Measurements from ENCODE around the gene GAN. TPM values are rescaled to one million over a fixed set of nuclear protein-coding genes. Genes with fewer than 3 reads are reported as not detected.

The GAN gene
- total and polyA plus RNA-seq, 2 donors (not counting 1 experiment from before 2014, with no cell fraction given): 0.79 to 6.9 TPM

GRCh38 chr16:81367821-81368220, 53.1 kb downstream of the GAN start:
- DNase-seq: no peak
- Mint-ChIP-seq H3K27me3 (no peaks in the 10 kb centered on the region), H3K27ac (no peak overlapping the region), H3K4me1 (no peaks in the 10 kb centered on the region), H3K4me3 (no peak overlapping the region), H3K9me3 (ENCODE audit: insufficient read depth) (no peaks in the 10 kb centered on the region)
- Histone ChIP-seq H2AFZ (ENCODE audit: insufficient read depth, low read depth, low read length, poor library complexity, severe bottlenecking) (no peak overlapping the region), H3K27ac (ENCODE audit: low read length in 2 of 2) (no peak overlapping the region), H3K9me3 (ENCODE audit: control extremely low read depth in 1 of 3, control insufficient read depth in 2 of 3, insufficient read depth in 1 of 3, low read length in 2 of 3) (no peaks in the 10 kb centered on the region), H3K36me3 (replicated peaks in 1 of 2; ENCODE audit: control extremely low read depth in 1 of 2, control insufficient read depth in 1 of 2, extremely low read depth in 1 of 2, insufficient read depth in 2 of 2, low read length in 1 of 2) (peaks cover 4 to 11% of the 10 kb centered on the region in 2 experiments), H4K20me1 (ENCODE audit: control insufficient read depth, insufficient read depth, low read length, poor library complexity, severe bottlenecking) (no peaks in the 10 kb centered on the region), H3K4me2 (replicated peaks; ENCODE audit: low read depth, low read length, poor library complexity, severe bottlenecking) (no peak overlapping the region), H3K4me1 (ENCODE audit: control insufficient read depth in 2 of 2, insufficient read depth in 2 of 2, low read length in 2 of 2) (no peaks in the 10 kb centered on the region), H3K9ac (ENCODE audit: low read length) (no peak overlapping the region), H3K27me3 (replicated peaks in 1 of 4; ENCODE audit: control extremely low read depth in 1 of 4, control insufficient read depth in 3 of 4, insufficient read depth in 4 of 4, low read length in 3 of 4) (no peaks in the 10 kb centered on the region), H3K79me2 (ENCODE audit: control insufficient read depth, insufficient read depth, low read length) (no peaks in the 10 kb centered on the region), H3K4me3 (ENCODE audit: control extremely low read depth in 1 of 5, extremely low read depth in 1 of 5, insufficient read depth in 1 of 5, low read depth in 2 of 5, low read length in 4 of 5) (no peak overlapping the region)
- intact Hi-C loops (cut with micrococcal nuclease): loop anchor here (2.0 to 5.0 kb wide), 2 partner anchors 35 to 519 kb away; no protein-coding TSS in a partner anchor
- ChIA-PET CTCF (interaction anchor here (0.5 to 6.9 kb wide), 14 partner anchors 33 to 693 kb away, joined by 3 to 84 read pairs (median 4); no protein-coding TSS in a partner anchor), POLR2A (no interaction called here)
- TF ChIP-seq EZH2 (IDR thresholded peaks at IDR 0.05; ENCODE audit: borderline replicate concordance, insufficient read depth, low read depth, low read length, poor library complexity, severe bottlenecking): no peak
- no peak for TF ChIP-seq CTCF (IDR thresholded peaks at IDR 0.05)
- ATAC-seq (ENCODE audit: low read depth): no peak
- WGBS (ENCODE audit: insufficient coverage): no CpG with 5 or more reads among the region's 6 CpGs

DNA sequence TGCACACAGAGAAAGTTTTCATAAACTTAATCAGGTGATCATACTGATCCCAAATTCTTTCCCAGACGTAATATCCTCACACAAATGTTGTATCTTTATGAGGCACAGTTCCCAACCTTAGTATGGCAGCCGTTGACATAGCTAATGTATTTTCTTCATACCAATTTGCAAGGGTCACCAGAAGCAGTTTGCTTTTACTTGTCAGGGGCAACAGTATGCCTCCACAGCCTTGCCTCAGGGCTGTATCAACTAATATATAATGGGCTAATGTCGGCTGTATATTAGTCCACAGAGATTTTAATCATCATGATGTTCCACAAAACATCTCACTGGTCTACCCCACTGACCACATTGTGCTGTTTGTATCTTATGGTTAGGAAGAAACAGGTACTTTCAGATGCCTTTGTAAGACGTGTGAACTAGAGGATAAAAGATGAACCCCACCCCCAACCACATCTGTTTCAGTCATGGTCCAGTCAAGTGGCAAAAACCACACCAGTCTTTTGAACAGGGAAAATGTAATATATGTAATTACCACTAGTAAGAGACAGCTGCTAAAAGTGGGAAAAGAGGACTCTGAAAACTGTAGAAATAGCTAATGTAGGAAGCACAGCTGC, 55.2 kb downstream of the GAN start:
- H3K27ac Mint-ChIP-seq: no peak overlapping the region
- peaks cover 4% of the 10 kb centered on the region in 2 experiments for H3K36me3 ChIP-seq (replicated peaks in 1 of 2; ENCODE audit: control extremely low read depth in 1 of 2, control insufficient read depth in 1 of 2, extremely low read depth in 1 of 2, insufficient read depth in 2 of 2, low read length in 1 of 2)
- H3K9ac ChIP-seq (ENCODE audit: low read length): no peak overlapping the region
- no peak overlapping the region for H3K27ac ChIP-seq (ENCODE audit: low read length in 2 of 2)
- no peaks in the 10 kb centered on the region for H3K79me2 ChIP-seq (ENCODE audit: control insufficient read depth, insufficient read depth, low read length)
- H3K4me2 ChIP-seq (replicated peaks; ENCODE audit: low read depth, low read length, poor library complexity, severe bottlenecking): no peak overlapping the region
- no peaks in the 10 kb centered on the region for H3K4me1 Mint-ChIP-seq
- H2AFZ ChIP-seq (ENCODE audit: insufficient read depth, low read depth, low read length, poor library complexity, severe bottlenecking): no peak overlapping the region
- no peaks in the 10 kb centered on the region for H3K9me3 Mint-ChIP-seq (ENCODE audit: insufficient read depth)
- 100% methylated on average over 1 of the region's 4 CpGs for WGBS (ENCODE audit: insufficient coverage)
- CTCF ChIA-PET: interaction anchor here (0.9 to 3.5 kb wide), 3 partner anchors 34 to 352 kb away, joined by 3 to 21 read pairs (median 3); no protein-coding TSS in a partner anchor
- TF ChIP-seq CTCF (IDR thresholded peaks at IDR 0.05): no peak
- no peak for TF ChIP-seq EZH2 (IDR thresholded peaks at IDR 0.05; ENCODE audit: borderline replicate concordance, insufficient read depth, low read depth, low read length, poor library complexity, severe bottlenecking)
- H4K20me1 ChIP-seq (ENCODE audit: control insufficient read depth, insufficient read depth, low read length, poor library complexity, severe bottlenecking): no peaks in the 10 kb centered on the region
- H3K4me3 ChIP-seq (ENCODE audit: control extremely low read depth in 1 of 5, extremely low read depth in 1 of 5, insufficient read depth in 1 of 5, low read depth in 2 of 5, low read length in 4 of 5): no peak overlapping the region
- DNase-seq: no peak
- H3K9me3 ChIP-seq (ENCODE audit: control extremely low read depth in 1 of 3, control insufficient read depth in 2 of 3, insufficient read depth in 1 of 3, low read length in 2 of 3): no peaks in the 10 kb centered on the region
- H3K27me3 ChIP-seq (replicated peaks in 1 of 4; ENCODE audit: control extremely low read depth in 1 of 4, control insufficient read depth in 3 of 4, insufficient read depth in 4 of 4, low read length in 3 of 4): no peaks in the 10 kb centered on the region
- POLR2A ChIA-PET: no interaction called here
- no peak for ATAC-seq (ENCODE audit: low read depth)
- H3K27me3 Mint-ChIP-seq: no peaks in the 10 kb centered on the region
- no peak overlapping the region for H3K4me3 Mint-ChIP-seq
- intact Hi-C loops (cut with micrococcal nuclease): loop anchor here (5.0 kb wide), 1 partner anchor 517 kb away; no protein-coding TSS in a partner anchor
- H3K4me1 ChIP-seq (ENCODE audit: control insufficient read depth in 2 of 2, insufficient read depth in 2 of 2, low read length in 2 of 2): no peaks in the 10 kb centered on the region
